HL-60/S4 treated with phorbol 12-myristate 13-acetate at 8.2 ng/mL for 4 days and 3 days (cell line): ENCODE measurements around the gene SNIP1.
"Not testable (repeated sequence)": the region's sequence is repeated elsewhere in the genome, so short reads cannot be mapped to it uniquely, and the experiment has no call there.

Source experiments
- in situ Hi-C: fragments of 300-500 bp; cut with MboI; formaldehyde crosslinking; loops from 2 replicates; pipeline ENCODE4 v1.15.0; 2022; ENCODE audit warnings: low sequenced_read_pairs

Gene SNIP1

DNA sequence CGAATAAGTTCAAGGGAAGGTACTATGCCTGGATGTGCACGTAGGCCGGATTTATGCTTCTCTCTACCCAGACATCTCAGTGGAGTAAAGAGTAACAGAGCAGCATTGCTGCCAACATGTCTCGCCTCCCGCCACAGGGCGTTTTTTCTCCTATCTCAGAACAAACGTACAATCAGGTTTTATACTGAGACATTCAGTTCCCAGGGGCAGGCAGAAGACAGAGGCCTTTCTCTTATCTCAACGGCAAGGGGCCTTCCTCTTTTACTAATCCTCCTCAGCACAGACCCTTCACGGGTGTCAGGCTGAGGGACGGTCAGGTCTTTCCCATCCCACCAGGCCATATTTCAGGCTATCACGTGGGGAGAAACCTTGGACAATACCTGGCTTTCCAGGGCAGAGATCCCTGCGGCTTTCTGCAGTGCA is 5.9 kb upstream of the SNIP1 start:
- in situ Hi-C loops = not testable (repeated sequence)

GRCh38 chr1:37559080-37559479 is 5.0 kb upstream of the SNIP1 start:
- in situ Hi-C loops = no loop called here

DNA sequence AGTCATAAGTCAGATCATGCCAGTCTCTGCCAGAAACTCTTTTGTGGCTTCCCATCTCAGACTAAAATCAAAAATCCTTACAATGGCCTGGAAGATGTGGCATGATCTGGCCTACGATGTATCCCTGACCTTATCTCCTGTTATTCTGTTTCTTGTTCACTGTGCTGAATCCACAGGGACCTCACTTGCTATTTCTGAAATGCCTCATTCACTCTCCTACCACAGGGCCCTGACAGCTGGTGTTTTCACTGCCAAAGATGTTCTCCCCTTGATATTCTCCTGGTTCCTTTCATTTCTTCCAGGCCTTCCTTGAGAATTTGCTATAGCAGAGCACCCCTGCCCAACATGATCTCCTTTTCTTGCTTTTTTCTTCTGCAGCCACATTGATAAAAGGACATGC is 4.3 kb upstream of the SNIP1 start:
- in situ Hi-C loops = no loop called here

GRCh38 chr1:37557402-37557801 is 3.3 kb upstream of the SNIP1 start:
- in situ Hi-C loops = no loop called here

DNA sequence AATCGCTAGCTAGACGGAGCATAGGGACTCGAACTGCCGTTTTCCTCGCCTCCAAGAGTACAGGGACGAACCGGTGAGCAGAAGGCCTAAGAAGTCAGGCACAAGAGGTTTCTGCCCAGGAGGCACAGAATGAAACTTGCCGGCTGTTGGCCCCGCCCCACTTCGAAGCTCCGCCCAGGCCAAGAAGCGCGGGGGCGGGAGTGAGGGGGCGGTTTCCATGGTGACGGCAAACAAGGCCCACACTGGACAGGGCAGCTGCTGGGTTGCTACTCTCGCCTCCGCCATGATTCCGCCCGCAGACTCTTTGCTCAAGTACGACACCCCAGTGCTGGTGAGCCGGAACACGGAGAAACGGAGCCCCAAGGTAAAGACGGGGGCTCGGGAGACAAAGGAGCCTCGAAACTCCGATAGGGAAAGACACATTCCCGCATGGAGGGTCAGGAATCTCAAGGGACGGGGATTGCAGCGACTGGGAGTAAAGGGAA is 2.7 kb upstream of the SNIP1 start, which contains the start of gene DNALI1:
DNALI1 (plus strand) TSS at position 229 of the 485 bp plus-strand sequence; CDS start at position 284, 55 bp downstream.
- in situ Hi-C loops = no loop called here

DNA sequence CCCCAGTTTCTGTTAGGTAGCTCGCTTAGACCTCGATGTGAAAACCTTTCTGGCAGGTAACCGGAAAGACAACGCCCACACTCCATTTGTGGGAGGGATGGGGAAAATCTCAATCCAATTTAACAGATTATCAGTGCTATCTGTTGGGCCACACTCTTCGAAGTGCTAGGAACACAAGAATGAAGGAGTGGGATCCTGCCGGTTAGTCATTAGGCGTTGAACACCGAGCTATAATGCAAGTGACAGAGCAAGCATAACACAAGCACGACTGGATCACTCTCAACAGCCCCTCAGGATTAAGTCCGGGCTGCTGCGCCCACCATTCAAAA is 531 bp downstream of the SNIP1 start:
- in situ Hi-C loops = no loop called here

GRCh38 chr1:37549341-37549740 is 4.8 kb downstream of the SNIP1 start:
- in situ Hi-C loops = no loop called here

- in situ Hi-C loops = no loop called here
Observed at GRCh38 chr1:37545019-37545418, 9.1 kb downstream of the SNIP1 start.

GRCh38 chr1:37544530-37544929 is 9.6 kb downstream of the SNIP1 start:
- in situ Hi-C loops = no loop called here

DNA sequence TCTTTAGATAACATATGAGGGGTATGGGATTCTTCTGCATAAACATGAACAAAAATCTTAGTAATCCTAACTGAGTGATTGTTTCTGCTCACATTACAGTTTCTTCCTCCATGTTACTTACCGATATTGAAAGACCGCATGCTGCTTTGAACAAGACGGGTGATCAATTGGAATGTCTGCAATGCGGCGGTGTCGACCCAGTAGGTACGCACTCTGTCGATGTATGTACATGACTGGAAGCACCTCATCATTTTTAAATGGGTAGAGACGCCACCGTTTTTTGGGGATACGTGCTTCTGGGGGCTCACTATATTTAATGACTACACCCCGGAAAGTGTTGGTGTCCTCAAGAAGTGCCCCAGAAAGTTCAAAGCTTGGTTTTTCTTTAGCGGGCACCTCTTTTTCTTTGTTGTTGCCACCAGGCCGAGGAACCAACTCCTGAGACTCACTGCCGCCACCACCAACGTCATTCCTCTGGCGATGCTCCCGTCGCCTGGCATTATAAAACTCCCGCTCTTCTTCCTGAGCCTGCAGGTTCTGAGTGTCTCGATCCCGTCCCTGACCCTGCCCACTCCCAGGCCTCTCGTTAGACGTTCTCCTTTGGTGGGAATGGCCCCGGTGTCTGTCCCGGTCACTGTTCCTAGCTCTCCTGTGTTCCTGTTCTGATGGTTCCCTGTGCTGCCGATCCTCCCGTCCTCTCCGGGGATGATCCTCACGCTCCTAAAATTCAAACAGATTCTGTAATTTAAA is 13.9 kb downstream of the SNIP1 start:
- in situ Hi-C loops = no loop called here

DNA sequence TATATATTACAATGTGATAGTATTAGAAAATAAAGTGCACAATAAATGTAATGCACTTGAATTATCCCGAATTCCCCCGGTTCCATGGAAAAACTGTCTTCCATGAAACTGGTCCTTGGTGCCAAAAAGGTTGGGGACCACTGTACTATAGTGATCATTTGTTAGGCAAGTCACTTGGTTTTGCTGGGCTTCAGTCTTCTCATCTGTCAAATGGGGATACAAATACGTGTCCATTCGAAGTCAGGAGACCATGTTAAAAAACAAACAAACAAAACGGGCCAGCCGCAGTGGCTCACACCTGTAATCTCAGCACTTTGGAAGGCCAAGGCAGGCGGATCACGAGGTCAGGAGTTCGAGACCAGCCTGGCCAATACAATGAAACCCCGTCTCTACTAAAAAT is 14.9 kb downstream of the SNIP1 start:
- in situ Hi-C loops = not testable (repeated sequence)

- in situ Hi-C loops = no loop called here
Observed at GRCh38 chr1:37537378-37537777, 16.7 kb downstream of the SNIP1 start.

GRCh38 chr1:37533317-37534093 is 20.6 kb downstream of the SNIP1 start:
- in situ Hi-C loops = no loop called here

- in situ Hi-C loops = not testable (repeated sequence)
Observed at GRCh38 chr1:37532418-37533156, 21.5 kb downstream of the SNIP1 start.

GRCh38 chr1:37529888-37530287 is 24.2 kb downstream of the SNIP1 start:
- in situ Hi-C loops = not testable (repeated sequence)

GRCh38 chr1:37519613-37520012 is 34.5 kb downstream of the SNIP1 start:
- in situ Hi-C loops = no loop called here

DNA sequence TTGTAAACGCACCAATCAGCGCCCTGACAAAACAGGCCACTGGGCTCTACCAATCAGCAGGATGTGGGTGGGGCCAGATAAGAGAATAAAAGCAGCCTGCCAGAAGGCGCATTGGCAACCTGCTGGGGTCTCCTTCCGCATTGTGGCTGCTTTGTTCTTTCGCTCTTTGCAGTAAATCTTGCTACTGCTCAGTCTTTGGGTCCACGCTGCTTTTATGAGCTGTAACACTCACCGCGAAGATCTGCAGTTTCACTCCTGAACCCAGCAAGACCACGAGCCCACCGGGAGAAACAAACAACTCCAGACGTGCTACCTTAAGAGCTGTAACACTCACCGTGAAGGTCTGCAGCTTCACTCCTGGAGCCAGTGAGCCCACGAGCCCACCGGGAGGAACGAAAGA is 35.2 kb downstream of the SNIP1 start:
- in situ Hi-C loops = not testable (repeated sequence)

DNA sequence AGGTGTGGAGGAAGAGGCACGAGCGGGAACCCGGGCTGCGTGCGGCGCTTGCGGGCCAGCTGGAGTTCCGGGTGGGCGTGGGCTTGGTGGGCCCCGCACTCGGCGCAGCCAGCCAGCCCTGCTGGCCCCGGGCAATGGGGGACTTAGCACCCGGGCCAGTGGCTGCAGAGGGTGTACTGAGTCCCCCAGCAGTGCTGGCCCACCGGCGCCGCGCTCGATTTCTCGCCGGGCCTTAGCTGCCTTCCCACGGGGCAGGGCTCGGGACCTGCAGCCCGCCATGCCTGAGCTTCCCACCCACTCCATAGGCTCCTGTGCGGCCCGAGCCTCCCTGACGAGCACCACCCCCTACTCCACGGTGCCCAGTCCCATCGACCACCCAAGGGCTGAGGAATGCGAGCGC is 35.9 kb downstream of the SNIP1 start:
- in situ Hi-C loops = not testable (repeated sequence)

DNA sequence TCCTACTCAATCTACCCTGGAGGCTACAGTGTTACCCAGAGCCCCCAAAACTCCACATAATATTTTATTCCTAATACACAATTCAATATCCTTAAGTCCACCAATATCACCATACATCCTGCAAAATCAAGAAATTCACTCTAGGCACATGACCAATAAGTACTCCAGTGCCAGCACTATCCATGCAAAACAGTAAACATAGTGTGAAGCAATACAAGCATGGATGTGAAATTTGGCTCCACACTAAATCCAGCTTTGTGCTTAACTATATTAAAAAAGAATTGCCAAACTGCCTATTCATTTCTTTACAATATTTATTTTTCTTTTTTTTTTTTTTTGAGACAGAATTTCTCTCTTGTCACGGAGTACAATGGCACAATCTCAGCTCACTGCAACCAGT is 36.5 kb downstream of the SNIP1 start:
- in situ Hi-C loops = no loop called here

GRCh38 chr1:37515185-37516034 is 38.7 kb downstream of the SNIP1 start:
- in situ Hi-C loops = no loop called here
